Measurements from ENCODE around the gene CDC42EP2. TPM values are rescaled to one million over a fixed set of nuclear protein-coding genes. Genes with fewer than 3 reads are reported as not detected.

Gene CDC42EP2
- total and polyA plus RNA-seq, 10 of the 15 experiments (the other 5 are each of a cell fraction or from before 2014, with no cell fraction given) = 0.03 to 1.2 (median 0.09) TPM; not detected in 3

DNA sequence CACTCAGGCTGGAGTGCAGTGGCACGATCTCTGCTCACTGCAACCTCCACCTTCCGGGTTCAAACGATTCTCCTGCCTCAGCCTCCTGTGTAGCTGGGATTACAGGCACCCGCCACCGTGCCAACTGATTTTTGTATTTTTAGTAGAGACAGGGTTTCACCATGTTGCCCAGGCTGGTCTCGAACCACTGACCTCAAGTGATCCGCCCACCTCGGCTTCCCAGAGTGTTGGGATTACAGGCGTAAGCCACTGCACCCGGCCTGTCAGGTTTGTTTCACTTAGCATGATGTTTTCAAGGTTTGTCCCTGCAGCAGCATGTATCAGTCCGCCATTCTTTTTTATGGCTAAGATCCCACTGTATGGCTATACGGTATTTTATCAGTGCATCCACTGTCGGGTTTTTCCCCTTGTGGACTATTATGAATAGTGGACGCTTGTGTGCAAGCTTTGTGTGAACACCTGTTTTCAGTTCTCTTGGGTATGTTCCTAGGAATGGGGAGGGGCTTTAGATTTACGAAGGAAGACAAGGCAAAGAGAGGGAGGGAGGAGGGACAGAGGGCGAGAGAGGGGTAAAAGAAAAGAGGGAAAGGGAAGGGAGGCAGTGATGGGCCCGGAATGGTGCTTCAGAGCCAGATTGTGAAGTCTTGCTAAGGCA is 13.9 kb upstream of the CDC42EP2 start:
- H3K79me2 ChIP-seq (ENCODE audit: control insufficient read depth, insufficient read depth, low read length) = no peaks in the 10 kb centered on the region
- peaks cover 6 to 14% of the 10 kb centered on the region in 2 experiments; a peak in 3 of 4 replicates for H3K36me3 ChIP-seq (ENCODE audit: control insufficient read depth in 2 of 2, insufficient read depth in 2 of 2, low read length in 1 of 2)
- no peaks in the 10 kb centered on the region for H4K20me1 ChIP-seq (ENCODE audit: control insufficient read depth, insufficient read depth)
- no peak overlapping the region for H3K9ac ChIP-seq (ENCODE audit: control insufficient read depth, insufficient read depth, low read length)
- WGBS (ENCODE audit: insufficient coverage, insufficient replicate concordance, low lambda C conversion rate, missing lambda C conversion rate) = 94% methylated on average over 16 of the region's 17 CpGs
- ATAC-seq (no peak), FAIRE-seq (no peak), DNase-seq (ENCODE audit: low read depth, low spot score) (no peak)
- H3K9me3 ChIP-seq (replicated peaks; ENCODE audit: control insufficient read depth, insufficient read depth, low read length) = no peaks in the 10 kb centered on the region
- no peak overlapping the region for H3K4me3 ChIP-seq
- TF ChIP-seq CBFB (IDR thresholded peaks at IDR 0.05; ENCODE audit: low read depth) (no peak), BACH1 (IDR thresholded peaks at IDR 0.05; ENCODE audit: borderline replicate concordance) (no peak), SIX5 (IDR thresholded peaks at IDR 0.05; ENCODE audit: low read depth, low read length, severe bottlenecking) (no peak), ASH2L (IDR thresholded peaks at IDR 0.05; ENCODE audit: borderline replicate concordance, low read depth) (no peak), POLR2AphosphoS5 (IDR thresholded peaks at IDR 0.05; ENCODE audit: low read length) (no peak), MEF2B (IDR thresholded peaks at IDR 0.05; ENCODE audit: partially characterized antibody, poor library complexity, severe bottlenecking) (no peak), TCF12 (IDR thresholded peaks at IDR 0.05; ENCODE audit: low read depth, low read length) (no peak), MTA3 (IDR thresholded peaks at IDR 0.05; ENCODE audit: borderline replicate concordance, low read length) (no peak)
- TF ChIP-seq, protein P1, sequence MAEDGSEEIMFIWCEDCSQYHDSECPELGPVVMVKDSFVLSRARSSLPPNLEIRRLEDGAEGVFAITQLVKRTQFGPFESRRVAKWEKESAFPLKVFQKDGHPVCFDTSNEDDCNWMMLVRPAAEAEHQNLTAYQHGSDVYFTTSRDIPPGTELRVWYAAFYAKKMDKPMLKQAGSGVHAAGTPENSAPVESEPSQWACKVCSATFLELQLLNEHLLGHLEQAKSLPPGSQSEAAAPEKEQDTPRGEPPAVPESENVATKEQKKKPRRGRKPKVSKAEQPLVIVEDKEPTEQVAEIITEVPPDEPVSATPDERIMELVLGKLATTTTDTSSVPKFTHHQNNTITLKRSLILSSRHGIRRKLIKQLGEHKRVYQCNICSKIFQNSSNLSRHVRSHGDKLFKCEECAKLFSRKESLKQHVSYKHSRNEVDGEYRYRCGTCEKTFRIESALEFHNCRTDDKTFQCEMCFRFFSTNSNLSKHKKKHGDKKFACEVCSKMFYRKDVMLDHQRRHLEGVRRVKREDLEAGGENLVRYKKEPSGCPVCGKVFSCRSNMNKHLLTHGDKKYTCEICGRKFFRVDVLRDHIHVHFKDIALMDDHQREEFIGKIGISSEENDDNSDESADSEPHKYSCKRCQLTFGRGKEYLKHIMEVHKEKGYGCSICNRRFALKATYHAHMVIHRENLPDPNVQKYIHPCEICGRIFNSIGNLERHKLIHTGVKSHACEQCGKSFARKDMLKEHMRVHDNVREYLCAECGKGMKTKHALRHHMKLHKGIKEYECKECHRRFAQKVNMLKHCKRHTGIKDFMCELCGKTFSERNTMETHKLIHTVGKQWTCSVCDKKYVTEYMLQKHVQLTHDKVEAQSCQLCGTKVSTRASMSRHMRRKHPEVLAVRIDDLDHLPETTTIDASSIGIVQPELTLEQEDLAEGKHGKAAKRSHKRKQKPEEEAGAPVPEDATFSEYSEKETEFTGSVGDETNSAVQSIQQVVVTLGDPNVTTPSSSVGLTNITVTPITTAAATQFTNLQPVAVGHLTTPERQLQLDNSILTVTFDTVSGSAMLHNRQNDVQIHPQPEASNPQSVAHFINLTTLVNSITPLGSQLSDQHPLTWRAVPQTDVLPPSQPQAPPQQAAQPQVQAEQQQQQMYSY (CRISPR knock-in tag; IDR thresholded peaks at IDR 0.05) = no peak
- TF ChIP-seq, protein P2, sequence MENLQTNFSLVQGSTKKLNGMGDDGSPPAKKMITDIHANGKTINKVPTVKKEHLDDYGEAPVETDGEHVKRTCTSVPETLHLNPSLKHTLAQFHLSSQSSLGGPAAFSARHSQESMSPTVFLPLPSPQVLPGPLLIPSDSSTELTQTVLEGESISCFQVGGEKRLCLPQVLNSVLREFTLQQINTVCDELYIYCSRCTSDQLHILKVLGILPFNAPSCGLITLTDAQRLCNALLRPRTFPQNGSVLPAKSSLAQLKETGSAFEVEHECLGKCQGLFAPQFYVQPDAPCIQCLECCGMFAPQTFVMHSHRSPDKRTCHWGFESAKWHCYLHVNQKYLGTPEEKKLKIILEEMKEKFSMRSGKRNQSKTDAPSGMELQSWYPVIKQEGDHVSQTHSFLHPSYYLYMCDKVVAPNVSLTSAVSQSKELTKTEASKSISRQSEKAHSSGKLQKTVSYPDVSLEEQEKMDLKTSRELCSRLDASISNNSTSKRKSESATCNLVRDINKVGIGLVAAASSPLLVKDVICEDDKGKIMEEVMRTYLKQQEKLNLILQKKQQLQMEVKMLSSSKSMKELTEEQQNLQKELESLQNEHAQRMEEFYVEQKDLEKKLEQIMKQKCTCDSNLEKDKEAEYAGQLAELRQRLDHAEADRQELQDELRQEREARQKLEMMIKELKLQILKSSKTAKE (IDR thresholded peaks at IDR 0.05; ENCODE audit: low read depth, poor library complexity, severe bottlenecking) = no peak
- POLR2A ChIA-PET = no interaction called here
- no peak overlapping the region for H3K4me2 ChIP-seq (ENCODE audit: control insufficient read depth, insufficient read depth)
- H3K4me1 ChIP-seq (ENCODE audit: control insufficient read depth, insufficient read depth, low read length) = no peaks in the 10 kb centered on the region
- SMC1A ChIA-PET (ENCODE audit: uncharacterized antibody, unreplicated experiment) = no interaction called here
- in situ Hi-C loops (cut with MboI) = no loop called here
- RAD21 ChIA-PET (ENCODE audit: unreplicated experiment) = no interaction called here
- H3K27ac ChIP-seq (ENCODE audit: control insufficient read depth, insufficient read depth) = no peak overlapping the region
- intact Hi-C loops (cut with micrococcal nuclease; ENCODE audit: unreplicated experiment) = no loop called here
- no peaks in the 10 kb centered on the region for H3K27me3 ChIP-seq (replicated peaks in 1 of 2; ENCODE audit: control insufficient read depth in 2 of 2, insufficient read depth in 2 of 2, low read length in 1 of 2)
- no TSS peak for BruUV-seq (replicated peaks)
- H2AFZ ChIP-seq (ENCODE audit: control insufficient read depth, low read depth, low read length) = no peak overlapping the region
- CTCF ChIA-PET = interaction anchor here (0.6 kb wide), 1 partner anchor 14 kb away, joined by 5 read pairs; no protein-coding TSS in a partner anchor

Measured in GM12878 (cell line).